Stomach (tissue), 9 donors: ENCODE measurements around the gene TOR1B. TPM values are rescaled to one million over a fixed set of nuclear protein-coding genes. Genes with fewer than 3 reads are reported as not detected.
A peak's percentile ranks its signal among the peaks of the same experiment; 100 is the strongest.

ENCODE experiments used
- DNase-seq, 2 donors: peaks; one replicate each; pipeline versions ENCODE4 v3.0.0 to v3.0.0-alpha.2; 2013 to 2019
- H3K27ac ChIP-seq, 5 donors: fragments of 200-600 bp in 4 of 5; sonication (generic) in 4 of 5; one replicate each; pipeline ENCODE4 v1.5.1; 2013 to 2019; ENCODE audit warnings: mild to moderate bottlenecking in 1 of 5, moderate library complexity in 1 of 5
- H3K27me3 ChIP-seq, 3 donors: fragments of 200-600 bp; sonication (generic); one replicate each; pipeline ENCODE4 v1.5.1; 2017 to 2019; ENCODE audit warnings: mixed run types in 1 of 3
- H3K36me3 ChIP-seq, 4 donors: fragments of 200-600 bp; sonication (generic); 1 replicate in 3 of 4; 2 replicates in 1 of 4; pipeline ENCODE4 v1.5.1; 2016 to 2019
- H3K4me1 ChIP-seq, 4 donors: fragments of 200-600 bp; sonication (generic); one replicate each; pipeline ENCODE4 v1.5.1; 2016 to 2019
- H3K4me3 ChIP-seq, 4 donors: fragments of 200-600 bp; sonication (generic) in 3 of 4; one replicate each; pipeline ENCODE4 v1.5.1; 2016 to 2019; ENCODE audit warnings: mild to moderate bottlenecking in 1 of 4
- H3K9me3 ChIP-seq, 4 donors: fragments of 200-600 bp; sonication (generic); one replicate each; pipeline ENCODE4 v1.5.1; 2016 to 2019
- CTCF ChIP-seq, 7 experiments: fragments of 450-650 bp in 4 of 7; fragments of 200-600 bp in 3 of 7; sonication (generic) in 3 of 7; IDR thresholded peaks; one replicate each; pipeline ENCODE4 v1.5.1; 2016 to 2019; ENCODE audit warnings: antibody characterized with exemption in 7 of 7, control low read depth in 2 of 7, mild to moderate bottlenecking in 1 of 7
- EP300 ChIP-seq: sonication (generic); formaldehyde crosslinking; IDR thresholded peaks from one replicate; pipeline ENCODE4 v1.6.1; 2017; ENCODE audit warnings: antibody characterized with exemption
- POLR2A ChIP-seq, 4 donors: fragments of 450-650 bp; IDR thresholded peaks; one replicate each; pipeline ENCODE4 v1.6.1; 2016; ENCODE audit warnings: antibody characterized with exemption in 4 of 4, control low read depth in 2 of 4, mild to moderate bottlenecking in 1 of 4, moderate library complexity in 1 of 4
- POLR2AphosphoS5 ChIP-seq, 3 donors: sonication (generic); formaldehyde crosslinking; IDR thresholded peaks; one replicate each; pipeline ENCODE4 v1.6.1; 2016; ENCODE audit warnings: antibody characterized with exemption in 3 of 3
- WGBS, 5 donors: extraction: QIAGEN DNeasy Blood & Tissue Kit in 3 of 5; methylation state at CpG; one replicate each; pipeline versions ENCODE4 v1.1.5 to v1.1.7; 2013 to 2018; 5-methylcytosine and 5-hydroxymethylcytosine counted together
- intact Hi-C: fragments of 100-400 bp; cut with DNase I; formaldehyde crosslinking; loops from one replicate; pipeline ENCODE4 v1.15.1; 2023; ENCODE audit warnings: low total_unique reads
- polyA plus RNA-seq, 3 donors: library from polyadenylated mRNA; stranded (reverse); fragments of 200-250 nt; gene quantifications; one replicate each; pipeline ENCODE4 v1.2.3, GENCODE V29; 2013
- total RNA-seq, 5 donors: library from RNA; depleted of rRNA; stranded (reverse); fragments of >200 nt; gene quantifications; one replicate each; pipeline versions ENCODE4 v1.1.0 to v1.2.3, GENCODE V29; 2014 to 2016
- donor health status: healthy with polysubstance abuse.
- donor health status: Bipolar disorder and iron deficiency.
- donor health status: healthy.

TOR1B gene
- total and polyA plus RNA-seq, 8 donors: 4.7 to 151 (median 17.8) TPM

- Histone ChIP-seq H3K4me1 (peaks cover 0 to 31% (median 3%) of the 10 kb centered on the region in 4 donors), H3K4me3 (no peak overlapping the region), H3K36me3 (peaks cover 53 to 79% (median 76%) of the 10 kb centered on the region in 4 donors), H3K27ac (peak overlapping the region in 3 of 5 donors; percentile 39 to 52 (median 43)), H3K9me3 (no peaks in the 10 kb centered on the region), H3K27me3 (no peaks in the 10 kb centered on the region)
- intact Hi-C loops: no loop called here
- TF ChIP-seq CTCF (IDR thresholded peaks at IDR 0.05): no peak
- TF ChIP-seq EP300: no peak
- TF ChIP-seq POLR2A (IDR thresholded peaks at IDR 0.05): no peak
- no peak for TF ChIP-seq POLR2AphosphoS5 (IDR thresholded peaks at IDR 0.05)
- DNase-seq: peak in 1 of 2 donors; percentile 80
- 60 to 82% (median 73%) methylated on average over 5 of the region's 5 CpGs for WGBS, 5 donors
These were observed 49.6 kb downstream of the TOR1B start for GRCh38 chr9:129852579-129852978.

GRCh38 chr9:129853614-129854013 is 50.6 kb downstream of the TOR1B start:
- DNase-seq: no peak
- H3K4me1 ChIP-seq: peaks cover 0 to 30% (median 3%) of the 10 kb centered on the region in 4 donors
- no peak overlapping the region for H3K27ac ChIP-seq
- no peaks in the 10 kb centered on the region for H3K9me3 ChIP-seq
- H3K27me3 ChIP-seq: no peaks in the 10 kb centered on the region
- intact Hi-C loops: no loop called here
- TF ChIP-seq EP300: no peak
- TF ChIP-seq POLR2A (IDR thresholded peaks at IDR 0.05): no peak
- TF ChIP-seq CTCF (IDR thresholded peaks at IDR 0.05): no peak
- TF ChIP-seq POLR2AphosphoS5 (IDR thresholded peaks at IDR 0.05): no peak
- H3K36me3 ChIP-seq: peaks cover 63 to 89% (median 87%) of the 10 kb centered on the region in 4 donors
- H3K4me3 ChIP-seq: no peak overlapping the region
- 49 to 72% (median 57%) methylated on average over 3 of the region's 3 CpGs for WGBS, 5 donors

- H3K9me3 ChIP-seq: no peaks in the 10 kb centered on the region
- intact Hi-C loops: no loop called here
- peaks cover 67 to 95% (median 94%) of the 10 kb centered on the region in 4 donors for H3K36me3 ChIP-seq
- peaks cover 0 to 25% (median 3%) of the 10 kb centered on the region in 4 donors for H3K4me1 ChIP-seq
- DNase-seq: no peak
- WGBS, 5 donors: 80 to 94% (median 90%) methylated on average over 4 of the region's 4 CpGs
- TF ChIP-seq CTCF (IDR thresholded peaks at IDR 0.05) (no peak), EP300 (no peak), POLR2AphosphoS5 (IDR thresholded peaks at IDR 0.05) (no peak), POLR2A (IDR thresholded peaks at IDR 0.05) (no peak)
- no peak overlapping the region for H3K27ac ChIP-seq
- no peaks in the 10 kb centered on the region for H3K27me3 ChIP-seq
- H3K4me3 ChIP-seq: no peak overlapping the region
These were observed 51.7 kb downstream of the TOR1B start for GRCh38 chr9:129854588-129855110.

- Histone ChIP-seq H3K36me3 (peaks cover 60 to 95% (median 95%) of the 10 kb centered on the region in 4 donors), H3K4me3 (no peak overlapping the region), H3K4me1 (peaks cover 0 to 11% (median 0%) of the 10 kb centered on the region in 4 donors), H3K9me3 (no peaks in the 10 kb centered on the region), H3K27ac (no peak overlapping the region), H3K27me3 (no peaks in the 10 kb centered on the region)
- no peak for DNase-seq
- WGBS, 5 donors: 89 to 94% (median 90%) methylated on average over 7 of the region's 7 CpGs
- TF ChIP-seq POLR2AphosphoS5 (IDR thresholded peaks at IDR 0.05) (no peak), POLR2A (IDR thresholded peaks at IDR 0.05) (no peak), CTCF (IDR thresholded peaks at IDR 0.05) (no peak), EP300 (no peak)
- intact Hi-C loops: no loop called here
These were observed 54.2 kb downstream of the TOR1B start for GRCh38 chr9:129857207-129857606.
